GM19324 (cell line): ENCODE results near the gene CERS6.
"Not testable (repeated sequence)": the region's sequence is repeated elsewhere in the genome, so short reads cannot be mapped to it uniquely, and the experiment has no call there.

ENCODE experiments used
- ATAC-seq: cut with Tn5 transposase; IDR thresholded peaks from one replicate; pipeline ENCODE4 v1.9.1; 2021; ENCODE audit warnings: mild to moderate bottlenecking, moderate library complexity; ENCODE audit not compliant: unreplicated experiment, low FRiP score

CERS6 gene

GRCh38 chr2:168658706-168659105, 202.6 kb downstream of the CERS6 start:
- ATAC-seq = no peak

- no peak for ATAC-seq
These were observed 205.1 kb downstream of the CERS6 start for GRCh38 chr2:168660870-168661862.

GRCh38 chr2:168661863-168662256, 205.8 kb downstream of the CERS6 start:
- no peak for ATAC-seq

- ATAC-seq = no peak
These were observed 206.7 kb downstream of the CERS6 start for GRCh38 chr2:168662651-168663208.

GRCh38 chr2:168663993-168664392, 207.9 kb downstream of the CERS6 start:
- no peak for ATAC-seq

- ATAC-seq = not testable (repeated sequence)
These were observed 208.6 kb downstream of the CERS6 start for GRCh38 chr2:168664715-168665114.

- no peak for ATAC-seq
These were observed 210.3 kb downstream of the CERS6 start for GRCh38 chr2:168666339-168666738.

GRCh38 chr2:168667156-168667555, 211.1 kb downstream of the CERS6 start:
- ATAC-seq = no peak

- no peak for ATAC-seq
These were observed 213.1 kb downstream of the CERS6 start for GRCh38 chr2:168669151-168669550.

GRCh38 chr2:168670478-168670877, 214.4 kb downstream of the CERS6 start:
- no peak for ATAC-seq

- no peak for ATAC-seq
These were observed 215.9 kb downstream of the CERS6 start for GRCh38 chr2:168671932-168672331.

- ATAC-seq = no peak
These were observed 217.5 kb downstream of the CERS6 start for GRCh38 chr2:168673265-168674189.

GRCh38 chr2:168678153-168678853, 222.2 kb downstream of the CERS6 start:
- no peak for ATAC-seq

- ATAC-seq = no peak
These were observed 223.0 kb downstream of the CERS6 start for GRCh38 chr2:168679081-168679480.

- no peak for ATAC-seq
These were observed 223.8 kb downstream of the CERS6 start for GRCh38 chr2:168679741-168680310.

- ATAC-seq = no peak
These were observed 227.9 kb downstream of the CERS6 start for GRCh38 chr2:168683996-168684395.

GRCh38 chr2:168684921-168685599, 229.0 kb downstream of the CERS6 start:
- no peak for ATAC-seq

- no peak for ATAC-seq
These were observed 229.8 kb downstream of the CERS6 start for GRCh38 chr2:168685600-168686451.
